ENCODE data around the gene KMT2A. TPM values are rescaled to one million over a fixed set of nuclear protein-coding genes. Genes with fewer than 3 reads are reported as not detected.

Gene KMT2A
- total and polyA plus RNA-seq, 2 donors (not counting 3 experiments of a cell fraction or from before 2014, with no cell fraction given) = 23.5 to 63.9 TPM

GRCh38 chr11:118449316-118449918, 13.1 kb downstream of the KMT2A start:
- Histone ChIP-seq H2AFZ (ENCODE audit: low read depth, low read length) (no peak overlapping the region), H3K9me3 (replicated peaks; ENCODE audit: control insufficient read depth, insufficient read depth, low read length) (no peaks in the 10 kb centered on the region), H3K4me1 (ENCODE audit: control insufficient read depth, extremely low read depth, insufficient read depth, low read length) (peaks cover 4% of the 10 kb centered on the region), H3K4me2 (ENCODE audit: insufficient read depth, low read length) (no peak overlapping the region), H3K79me2 (ENCODE audit: control insufficient read depth, insufficient read depth, low read length) (peaks cover 78% of the 10 kb centered on the region), H3K27me3 (ENCODE audit: control insufficient read depth in 2 of 2, insufficient read depth in 2 of 2, low read length in 2 of 2) (no peaks in the 10 kb centered on the region), H4K20me1 (replicated peaks; ENCODE audit: control insufficient read depth, extremely low read depth, insufficient read depth, low read length) (peaks cover 12% of the 10 kb centered on the region), H3K9me1 (replicated peaks; ENCODE audit: control insufficient read depth, extremely low read depth, insufficient read depth, low read length) (no peaks in the 10 kb centered on the region), H3K9ac (replicated peaks; ENCODE audit: extremely low read depth, insufficient read depth, low read length) (no peak overlapping the region), H3K27ac (ENCODE audit: insufficient read depth, low read depth, low read length) (no peak overlapping the region), H3K36me3 (ENCODE audit: control insufficient read depth in 2 of 2, extremely low read depth in 1 of 2, insufficient read depth in 2 of 2, low read length in 2 of 2) (no peaks in the 10 kb centered on the region), H3K4me3 (replicated peaks in 1 of 3; ENCODE audit: insufficient read depth in 1 of 3, low read depth in 1 of 3, low read length in 3 of 3) (no peak overlapping the region)
- CTCF ChIA-PET = interaction anchor here (1.2 kb wide), 1 partner anchor 19 kb away, joined by 3 read pairs; no protein-coding TSS in a partner anchor
- FAIRE-seq (peak; percentile 4), DNase-seq (ENCODE audit: low read depth, low spot score) (no peak)
- dilution Hi-C loops (cut with MboI; ENCODE audit: extremely low pct_ligation_motif_present, low sequenced_read_pairs) (no loop called here), intact Hi-C loops (cut with micrococcal nuclease) (no loop called here)
- TF ChIP-seq GATA2 (IDR thresholded peaks at IDR 0.05; ENCODE audit: insufficient read depth, insufficient read length, low read depth, low read length) = no peak
- TF ChIP-seq FOS (IDR thresholded peaks at IDR 0.05; ENCODE audit: borderline replicate concordance, insufficient read depth, low read length) = no peak
- TF ChIP-seq POLR2A (IDR thresholded peaks at IDR 0.05; ENCODE audit: low read depth, low read length) = no peak
- TF ChIP-seq, protein P1, sequence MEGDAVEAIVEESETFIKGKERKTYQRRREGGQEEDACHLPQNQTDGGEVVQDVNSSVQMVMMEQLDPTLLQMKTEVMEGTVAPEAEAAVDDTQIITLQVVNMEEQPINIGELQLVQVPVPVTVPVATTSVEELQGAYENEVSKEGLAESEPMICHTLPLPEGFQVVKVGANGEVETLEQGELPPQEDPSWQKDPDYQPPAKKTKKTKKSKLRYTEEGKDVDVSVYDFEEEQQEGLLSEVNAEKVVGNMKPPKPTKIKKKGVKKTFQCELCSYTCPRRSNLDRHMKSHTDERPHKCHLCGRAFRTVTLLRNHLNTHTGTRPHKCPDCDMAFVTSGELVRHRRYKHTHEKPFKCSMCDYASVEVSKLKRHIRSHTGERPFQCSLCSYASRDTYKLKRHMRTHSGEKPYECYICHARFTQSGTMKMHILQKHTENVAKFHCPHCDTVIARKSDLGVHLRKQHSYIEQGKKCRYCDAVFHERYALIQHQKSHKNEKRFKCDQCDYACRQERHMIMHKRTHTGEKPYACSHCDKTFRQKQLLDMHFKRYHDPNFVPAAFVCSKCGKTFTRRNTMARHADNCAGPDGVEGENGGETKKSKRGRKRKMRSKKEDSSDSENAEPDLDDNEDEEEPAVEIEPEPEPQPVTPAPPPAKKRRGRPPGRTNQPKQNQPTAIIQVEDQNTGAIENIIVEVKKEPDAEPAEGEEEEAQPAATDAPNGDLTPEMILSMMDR (IDR thresholded peaks at IDR 0.05; ENCODE audit: extremely low read depth in 1 of 2, insufficient read depth in 1 of 2, low read depth in 1 of 2, low read length in 2 of 2) = no peak
- TF ChIP-seq MAX (IDR thresholded peaks at IDR 0.05; ENCODE audit: insufficient read depth, insufficient read length) = no peak
- no peak for TF ChIP-seq MYC (IDR thresholded peaks at IDR 0.05; ENCODE audit: low read depth, low read length)
- TF ChIP-seq EZH2 (IDR thresholded peaks at IDR 0.05; ENCODE audit: borderline replicate concordance, low read depth, low read length, severe bottlenecking) = no peak
- TF ChIP-seq POLR2AphosphoS5 (IDR thresholded peaks at IDR 0.05; ENCODE audit: insufficient read depth, low read depth, low read length) = no peak
- TF ChIP-seq JUN (IDR thresholded peaks at IDR 0.05; ENCODE audit: borderline replicate concordance, insufficient read depth, insufficient read length, low read depth) = no peak
- POLR2A ChIA-PET = no interaction called here
- no TSS peak for BruUV-seq (replicated peaks)
